Central memory CD4-positive, alpha-beta T cell (primary cell): ENCODE measurements around the gene TIE1.
A peak's percentile ranks its signal among the peaks of the same experiment; 100 is the strongest.

Source experiments
- DNase-seq: peaks from one replicate; pipeline ENCODE4 v3.0.0; 2022

Gene TIE1

GRCh38 chr1:43274125-43274803, 26.5 kb upstream of the TIE1 start:
- peak; percentile 24 for DNase-seq

- DNase-seq = no peak
Measured at GRCh38 chr1:43274804-43275180, 26.0 kb upstream of the TIE1 start.

DNA sequence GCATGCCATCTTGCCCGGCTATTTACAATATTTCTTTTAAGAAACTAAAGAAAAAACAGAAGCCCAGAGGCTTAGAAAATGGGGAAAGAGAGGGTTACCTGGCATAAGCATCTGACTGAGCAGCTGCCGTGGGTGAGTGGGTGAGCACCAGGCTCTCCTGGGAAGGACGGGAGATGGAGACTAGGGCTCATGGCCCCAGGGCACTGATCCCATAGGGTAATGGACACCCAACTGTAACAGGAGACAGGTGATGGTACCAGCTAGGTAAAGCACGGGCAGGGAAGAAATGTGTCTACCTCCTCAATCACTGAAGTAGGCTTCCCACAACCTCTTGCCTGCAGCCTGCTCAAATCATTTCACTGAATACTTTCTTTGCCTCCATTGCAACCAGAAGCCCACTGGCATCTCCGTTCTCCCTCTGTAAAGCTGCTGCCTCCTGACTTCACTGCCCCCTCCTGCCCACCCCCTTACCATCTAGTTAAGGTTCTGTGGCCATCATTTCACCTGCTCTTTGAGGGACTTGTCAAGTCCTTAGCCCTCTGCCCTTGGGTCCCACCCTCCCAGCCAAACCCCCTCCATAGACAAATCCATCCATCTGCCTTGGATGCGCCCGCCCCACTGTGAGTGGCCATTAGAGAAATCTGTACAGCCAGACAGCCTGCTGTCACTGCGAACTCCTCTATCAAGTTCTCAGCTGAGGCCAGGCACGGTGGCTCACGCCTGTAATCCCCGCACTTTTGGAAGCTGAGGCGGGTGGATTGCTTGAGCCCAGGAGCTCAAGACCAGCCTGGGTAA, 24.8 kb upstream of the TIE1 start:
- DNase-seq = no peak

DNA sequence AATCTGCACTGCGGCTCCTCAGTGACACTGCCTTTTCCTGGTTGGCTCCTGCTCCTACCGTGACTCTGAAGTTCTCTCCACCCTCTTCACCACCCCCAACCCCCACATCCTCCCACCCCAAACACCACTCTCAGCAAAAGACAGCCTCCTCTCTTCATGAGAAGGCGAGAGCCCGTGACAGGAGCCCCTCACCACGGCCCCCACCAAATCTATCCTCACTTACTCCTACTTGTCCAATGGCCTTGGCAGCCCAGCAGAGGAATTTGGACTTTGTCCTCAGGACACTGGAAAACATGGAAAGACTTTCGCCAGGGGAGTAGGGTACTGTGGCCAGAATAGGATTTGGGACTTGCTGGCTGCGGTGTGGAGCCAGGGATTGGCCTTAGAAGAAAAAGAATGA, 24.1 kb upstream of the TIE1 start:
- DNase-seq = no peak

DNA sequence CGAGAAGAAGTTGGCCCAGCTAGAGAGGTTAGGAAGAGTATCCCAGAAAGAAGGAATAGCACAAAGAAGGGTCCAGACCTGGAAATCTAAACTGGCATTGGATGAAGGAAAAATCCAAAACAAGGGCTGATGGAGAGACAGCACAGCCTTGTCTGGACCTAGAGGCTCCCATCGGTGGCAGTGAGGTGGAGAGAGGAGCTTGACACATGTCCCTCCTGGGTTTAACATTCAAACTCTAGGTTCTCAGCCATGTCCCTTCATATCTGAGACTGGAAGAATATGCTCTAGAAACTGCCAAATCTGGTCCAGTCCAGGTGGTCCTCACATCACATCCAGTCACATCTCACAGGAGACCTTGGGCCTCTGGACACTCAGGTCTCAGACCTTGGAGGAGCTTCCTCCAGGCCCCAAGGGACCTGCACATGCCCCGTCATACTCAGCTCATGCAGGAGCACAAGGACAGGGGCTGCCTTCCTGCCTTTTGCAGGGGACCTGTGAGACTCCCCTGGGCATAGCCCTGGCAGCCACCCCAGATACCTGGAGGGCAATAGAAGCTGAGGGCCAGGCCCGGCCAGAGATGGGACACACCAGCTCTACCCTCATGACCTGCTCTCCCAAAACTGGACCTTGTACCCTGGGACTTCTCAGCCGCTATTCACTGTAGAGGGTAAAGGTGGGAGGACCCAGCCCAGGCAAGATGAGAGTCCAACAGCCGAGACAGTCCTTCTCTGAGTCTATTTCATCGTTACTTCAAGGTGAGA, 23.5 kb upstream of the TIE1 start:
- DNase-seq = no peak

GRCh38 chr1:43279161-43279560, 21.6 kb upstream of the TIE1 start:
- DNase-seq = no peak

GRCh38 chr1:43279666-43280065, 21.1 kb upstream of the TIE1 start:
- no peak for DNase-seq

DNA sequence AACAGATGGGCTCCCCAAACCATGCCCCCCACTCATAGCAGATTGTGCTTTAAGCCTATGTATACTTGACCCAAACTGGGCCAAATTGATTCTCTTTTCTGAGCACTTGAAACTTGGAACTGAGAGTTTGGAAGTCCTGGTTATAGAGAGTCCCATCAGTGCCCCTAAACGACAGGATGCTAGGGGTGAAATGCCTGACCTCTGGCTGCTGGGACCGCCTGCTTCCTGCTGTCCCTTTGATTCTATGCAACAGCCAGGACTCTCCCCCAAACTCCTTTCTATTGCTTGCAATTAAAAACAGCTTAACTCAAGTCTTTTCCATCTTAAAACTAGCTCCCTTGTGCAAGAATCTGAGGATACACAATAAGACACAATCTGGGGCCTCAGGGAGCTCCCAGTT, 20.1 kb upstream of the TIE1 start:
- no peak for DNase-seq

GRCh38 chr1:43282220-43283195, 18.3 kb upstream of the TIE1 start:
- DNase-seq = no peak

DNA sequence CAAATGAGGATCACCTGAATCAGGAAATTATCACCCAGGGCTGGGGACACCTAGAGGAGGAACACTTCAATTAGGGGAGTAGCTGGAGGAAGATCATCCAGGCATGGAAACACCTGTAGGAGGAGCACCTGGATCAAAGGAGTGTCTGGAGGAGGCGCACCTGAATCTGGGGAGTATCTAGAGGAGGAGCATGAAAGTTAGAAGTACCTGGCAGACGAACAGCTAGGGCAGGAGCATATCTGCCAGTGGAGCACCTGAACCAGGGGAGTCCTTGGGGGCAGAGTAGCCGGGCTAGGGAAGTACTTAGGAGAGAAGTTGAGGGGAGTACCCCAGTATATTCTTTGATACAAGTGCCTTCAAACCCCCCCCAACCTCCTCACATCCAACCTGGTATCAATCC, 16.7 kb upstream of the TIE1 start:
- DNase-seq = no peak

- no peak for DNase-seq
Measured at GRCh38 chr1:43284546-43285110, 16.2 kb upstream of the TIE1 start.

- no peak for DNase-seq
Measured at GRCh38 chr1:43285269-43285990, 15.4 kb upstream of the TIE1 start, which contains the start of gene C1orf210. TSS of gene C1orf210 (minus strand) at chr1:43285581. CDS start at chr1:43283270, 2,311 bp downstream.

DNA sequence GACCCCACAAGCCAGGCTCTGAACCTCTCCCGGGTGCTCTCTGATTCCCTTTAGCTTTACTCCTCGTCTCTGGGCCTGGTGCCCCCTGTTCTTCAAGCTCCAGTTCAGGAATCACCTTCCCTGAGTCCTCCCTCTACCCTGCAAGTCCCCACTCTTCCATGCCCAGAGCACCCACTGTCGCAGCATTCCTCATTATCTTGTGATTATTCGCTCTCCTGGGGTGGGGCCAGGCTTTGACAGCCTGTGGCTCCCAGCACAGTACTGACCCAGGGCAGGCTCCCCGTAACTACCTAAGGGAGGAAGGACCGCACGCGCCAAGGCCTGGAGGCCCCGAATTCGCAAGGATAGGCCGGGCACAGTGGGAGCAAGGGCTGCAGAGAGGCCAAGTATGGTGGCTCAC, 14.7 kb upstream of the TIE1 start:
- DNase-seq = no peak

DNA sequence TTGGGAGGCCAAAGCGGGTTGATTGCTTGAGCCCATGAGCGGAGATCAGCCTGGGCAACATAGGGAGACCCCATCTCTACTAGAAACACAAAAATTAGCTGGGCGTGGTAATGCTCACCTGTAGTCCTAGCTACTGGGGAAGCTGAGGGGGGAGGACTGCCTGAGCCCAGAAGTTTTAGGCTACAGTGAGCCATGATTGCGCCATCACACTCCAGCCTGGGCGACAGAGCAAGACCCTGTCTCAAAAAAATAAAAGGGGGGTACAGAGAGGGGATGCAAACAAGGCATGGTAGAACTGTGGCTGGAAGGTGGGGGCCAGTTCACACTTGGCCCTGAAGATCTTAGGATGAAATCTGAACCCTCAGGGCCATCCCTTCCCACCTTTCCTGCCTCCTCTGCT, 14.2 kb upstream of the TIE1 start:
- no peak for DNase-seq

- no peak for DNase-seq
Measured at GRCh38 chr1:43288058-43288784, 12.6 kb upstream of the TIE1 start.

- no peak for DNase-seq
Measured at GRCh38 chr1:43288785-43289706, 11.7 kb upstream of the TIE1 start.

DNA sequence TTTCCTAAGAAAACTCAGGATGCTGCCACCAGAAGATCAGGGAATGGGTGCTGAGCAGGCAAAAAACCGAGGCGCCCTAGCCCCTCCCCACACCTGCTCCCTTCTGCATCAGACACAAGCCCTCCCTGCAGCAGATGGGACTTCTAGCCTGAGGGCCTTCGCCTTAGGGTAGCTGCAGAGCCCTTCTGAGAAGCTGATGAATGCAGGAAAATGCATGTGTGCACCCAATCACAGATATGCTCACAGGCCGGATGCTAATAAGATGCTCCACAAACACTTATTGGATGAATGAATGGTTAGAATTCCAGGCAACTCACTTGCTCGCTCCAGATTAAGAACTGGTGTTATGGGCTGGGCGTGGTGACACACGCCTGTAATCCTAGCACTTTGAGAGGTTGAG, 8.6 kb upstream of the TIE1 start:
- DNase-seq = no peak

DNA sequence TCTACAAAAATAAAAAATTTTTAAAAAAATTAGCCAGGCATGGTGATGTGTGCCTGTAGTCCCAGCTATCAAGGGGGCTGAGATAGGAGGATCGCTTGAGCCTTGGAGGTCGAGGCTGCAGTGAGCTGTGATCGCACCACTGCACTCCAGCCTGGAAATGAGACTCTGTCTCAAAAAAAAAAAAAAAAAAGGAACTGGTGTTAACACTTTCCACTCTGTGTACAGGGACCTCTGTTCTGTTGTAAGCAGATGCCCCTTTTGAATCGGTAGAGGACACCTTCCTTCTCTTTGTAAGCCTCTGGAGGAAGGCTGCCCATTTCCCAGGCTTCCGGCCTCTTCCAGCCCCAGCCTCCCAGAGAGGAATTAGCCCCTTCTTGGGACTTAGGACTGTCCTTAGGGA, 8.1 kb upstream of the TIE1 start:
- DNase-seq = no peak

GRCh38 chr1:43293176-43293575, 7.6 kb upstream of the TIE1 start:
- no peak for DNase-seq
